GM12892 (cell line): ENCODE measurements around the gene CAMSAP3.

Experiments used
- POLR2A ChIP-seq: IDR thresholded peaks from 2 replicates; pipeline ENCODE4 v1.6.1; 2011; ENCODE audit warnings: low read depth, low read length, control low read depth
- POLR2AphosphoS5 ChIP-seq: IDR thresholded peaks from 2 replicates; pipeline ENCODE4 v1.6.1; 2011; ENCODE audit warnings: low read depth, low read length, control low read depth
- TAF1 ChIP-seq: IDR thresholded peaks from 2 replicates; pipeline ENCODE4 v1.6.1; 2011; ENCODE audit warnings: low read depth, mild to moderate bottlenecking, control low read depth, low read length, borderline replicate concordance

DNA sequence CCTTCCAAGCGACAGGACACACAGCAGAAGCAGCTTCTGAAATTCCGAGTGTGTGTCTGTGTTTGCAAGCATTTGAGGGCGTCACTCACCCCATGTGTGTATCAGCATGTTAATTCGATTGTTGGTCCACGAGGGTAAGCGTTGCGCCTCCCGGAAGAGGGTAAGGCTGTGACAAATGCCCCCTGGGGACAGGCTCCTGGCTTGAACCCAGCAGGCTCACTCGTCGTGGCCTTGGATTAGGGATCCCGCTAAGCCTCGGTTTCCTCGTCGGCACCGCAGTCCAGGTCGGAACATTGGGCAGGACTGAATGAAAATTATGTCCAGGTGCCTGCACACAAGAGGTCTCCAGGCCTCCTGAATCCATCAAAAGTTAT, 40.6 kb downstream of the CAMSAP3 start:
- no peak for TF ChIP-seq POLR2A
- TF ChIP-seq POLR2AphosphoS5, result no peak
- TF ChIP-seq TAF1, result no peak
